Stomach (tissue), 9 donors: ENCODE measurements around the gene DCAF11. TPM values are rescaled to one million over a fixed set of nuclear protein-coding genes. Genes with fewer than 3 reads are reported as not detected.

Experiments used
- DNase-seq, 2 donors: peaks; one replicate each; pipeline versions ENCODE4 v3.0.0 to v3.0.0-alpha.2; 2013 to 2019
- H3K27ac ChIP-seq, 5 donors: fragments of 200-600 bp in 4 of 5; sonication (generic) in 4 of 5; one replicate each; pipeline ENCODE4 v1.5.1; 2013 to 2019; ENCODE audit warnings: mild to moderate bottlenecking in 1 of 5, moderate library complexity in 1 of 5
- H3K27me3 ChIP-seq, 3 donors: fragments of 200-600 bp; sonication (generic); one replicate each; pipeline ENCODE4 v1.5.1; 2017 to 2019; ENCODE audit warnings: mixed run types in 1 of 3
- H3K36me3 ChIP-seq, 4 donors: fragments of 200-600 bp; sonication (generic); 1 replicate in 3 of 4; 2 replicates in 1 of 4; pipeline ENCODE4 v1.5.1; 2016 to 2019
- H3K4me1 ChIP-seq, 4 donors: fragments of 200-600 bp; sonication (generic); one replicate each; pipeline ENCODE4 v1.5.1; 2016 to 2019
- H3K4me3 ChIP-seq, 4 donors: fragments of 200-600 bp; sonication (generic) in 3 of 4; one replicate each; pipeline ENCODE4 v1.5.1; 2016 to 2019; ENCODE audit warnings: mild to moderate bottlenecking in 1 of 4
- H3K9me3 ChIP-seq, 4 donors: fragments of 200-600 bp; sonication (generic); one replicate each; pipeline ENCODE4 v1.5.1; 2016 to 2019
- CTCF ChIP-seq, 7 experiments: fragments of 450-650 bp in 4 of 7; fragments of 200-600 bp in 3 of 7; sonication (generic) in 3 of 7; IDR thresholded peaks; one replicate each; pipeline ENCODE4 v1.5.1; 2016 to 2019; ENCODE audit warnings: antibody characterized with exemption in 7 of 7, control low read depth in 2 of 7, mild to moderate bottlenecking in 1 of 7
- EP300 ChIP-seq: sonication (generic); formaldehyde crosslinking; IDR thresholded peaks from one replicate; pipeline ENCODE4 v1.6.1; 2017; ENCODE audit warnings: antibody characterized with exemption
- POLR2A ChIP-seq, 4 donors: fragments of 450-650 bp; IDR thresholded peaks; one replicate each; pipeline ENCODE4 v1.6.1; 2016; ENCODE audit warnings: antibody characterized with exemption in 4 of 4, control low read depth in 2 of 4, mild to moderate bottlenecking in 1 of 4, moderate library complexity in 1 of 4
- POLR2AphosphoS5 ChIP-seq, 3 donors: sonication (generic); formaldehyde crosslinking; IDR thresholded peaks; one replicate each; pipeline ENCODE4 v1.6.1; 2016; ENCODE audit warnings: antibody characterized with exemption in 3 of 3
- WGBS, 5 donors: extraction: QIAGEN DNeasy Blood & Tissue Kit in 3 of 5; methylation state at CpG; one replicate each; pipeline versions ENCODE4 v1.1.5 to v1.1.7; 2013 to 2018; 5-methylcytosine and 5-hydroxymethylcytosine counted together
- intact Hi-C: fragments of 100-400 bp; cut with DNase I; formaldehyde crosslinking; loops from one replicate; pipeline ENCODE4 v1.15.1; 2023; ENCODE audit warnings: low total_unique reads
- polyA plus RNA-seq, 3 donors: library from polyadenylated mRNA; stranded (reverse); fragments of 200-250 nt; gene quantifications; one replicate each; pipeline ENCODE4 v1.2.3, GENCODE V29; 2013
- total RNA-seq, 5 donors: library from RNA; depleted of rRNA; stranded (reverse); fragments of >200 nt; gene quantifications; one replicate each; pipeline versions ENCODE4 v1.1.0 to v1.2.3, GENCODE V29; 2014 to 2016
- donor health status: healthy with polysubstance abuse.
- donor health status: Bipolar disorder and iron deficiency.
- donor health status: healthy.

The DCAF11 gene
- total and polyA plus RNA-seq, 8 donors, result 27.7 to 396 (median 65.4) TPM

GRCh38 chr14:24069411-24069735 lies 45.2 kb upstream of the DCAF11 start:
- DNase-seq, result no peak
- intact Hi-C loops, result no loop called here

GRCh38 chr14:24070285-24071143 lies 44.1 kb upstream of the DCAF11 start:
- no peak for TF ChIP-seq EP300
- no peak for TF ChIP-seq POLR2A (IDR thresholded peaks at IDR 0.05)
- TF ChIP-seq CTCF (IDR thresholded peaks at IDR 0.05), result no peak
- TF ChIP-seq POLR2AphosphoS5 (IDR thresholded peaks at IDR 0.05), result no peak
- no peak for DNase-seq
- intact Hi-C loops, result no loop called here
- no peak overlapping the region for H3K27ac ChIP-seq
- H3K27me3 ChIP-seq, result peaks cover 0 to 18% (median 0%) of the 10 kb centered on the region in 3 donors
- H3K4me1 ChIP-seq, result peaks cover 8 to 40% (median 38%) of the 10 kb centered on the region in 4 donors
- no peaks in the 10 kb centered on the region for H3K9me3 ChIP-seq
- no peaks in the 10 kb centered on the region for H3K36me3 ChIP-seq
- 81 to 87% (median 83%) methylated on average over 10 of the region's 10 CpGs for WGBS, 5 donors
- H3K4me3 ChIP-seq, result no peak overlapping the region

More at GRCh38 chr14:24069411-24069735, 45.2 kb upstream of the DCAF11 start:
- no peaks in the 10 kb centered on the region for H3K36me3 ChIP-seq
- peaks cover 6 to 32% (median 27%) of the 10 kb centered on the region in 4 donors for H3K4me1 ChIP-seq
- TF ChIP-seq POLR2AphosphoS5 (IDR thresholded peaks at IDR 0.05) (no peak), EP300 (no peak), POLR2A (IDR thresholded peaks at IDR 0.05) (no peak), CTCF (IDR thresholded peaks at IDR 0.05) (no peak)
- H3K27ac ChIP-seq, result no peak overlapping the region
- H3K9me3 ChIP-seq, result no peaks in the 10 kb centered on the region
- peaks cover 0 to 18% (median 0%) of the 10 kb centered on the region in 3 donors for H3K27me3 ChIP-seq
- WGBS, 5 donors, result 86 to 94% (median 89%) methylated on average over 4 to 6 of the region's 6 CpGs
- H3K4me3 ChIP-seq, result no peak overlapping the region

GRCh38 chr14:24071144-24071697 lies 43.4 kb upstream of the DCAF11 start, which contains the start of gene CPNE6:
TSS of gene CPNE6 (plus strand) at chr14:24071562. CDS start at chr14:24072937, 1,375 bp downstream.
- WGBS, 5 donors, result 64 to 74% (median 66%) methylated on average over 12 to 19 of the region's 19 CpGs
- TF ChIP-seq CTCF (IDR thresholded peaks at IDR 0.05) (no peak), POLR2AphosphoS5 (IDR thresholded peaks at IDR 0.05) (no peak), EP300 (no peak), POLR2A (IDR thresholded peaks at IDR 0.05) (no peak)
- peaks cover 0 to 18% (median 0%) of the 10 kb centered on the region in 3 donors for H3K27me3 ChIP-seq
- no peak within 1 kb of the TSS for H3K4me3 ChIP-seq
- H3K9me3 ChIP-seq, result no peaks in the 10 kb centered on the region
- intact Hi-C loops, result no loop called here
- DNase-seq, result no peak
- no peaks in the 10 kb centered on the region for H3K36me3 ChIP-seq
- peaks cover 8 to 41% (median 39%) of the 10 kb centered on the region in 4 donors for H3K4me1 ChIP-seq
- no peak within 1 kb of the TSS for H3K27ac ChIP-seq

GRCh38 chr14:24071836-24072430 lies 42.6 kb upstream of the DCAF11 start:
- H3K4me1 ChIP-seq, result peaks cover 8 to 41% (median 39%) of the 10 kb centered on the region in 4 donors
- no peaks in the 10 kb centered on the region for H3K9me3 ChIP-seq
- H3K4me3 ChIP-seq, result no peak overlapping the region
- intact Hi-C loops, result no loop called here
- TF ChIP-seq POLR2A (IDR thresholded peaks at IDR 0.05), result no peak
- TF ChIP-seq CTCF (IDR thresholded peaks at IDR 0.05), result no peak
- TF ChIP-seq POLR2AphosphoS5 (IDR thresholded peaks at IDR 0.05), result no peak
- TF ChIP-seq EP300, result no peak
- no peak for DNase-seq
- H3K36me3 ChIP-seq, result no peaks in the 10 kb centered on the region
- H3K27ac ChIP-seq, result no peak overlapping the region
- H3K27me3 ChIP-seq, result peaks cover 0 to 18% (median 0%) of the 10 kb centered on the region in 3 donors
- WGBS, 5 donors, result 59 to 67% (median 62%) methylated on average over 12 of the region's 12 CpGs
